B cell (primary cell): Measurements from ENCODE around the gene CCDC196. TPM values are rescaled to one million over a fixed set of nuclear protein-coding genes. Genes with fewer than 3 reads are reported as not detected.
A peak's percentile ranks its signal among the peaks of the same experiment; 100 is the strongest.

ENCODE experiments used
- ATAC-seq: fragments of 200-7000 bp; cut with Tn5 transposase; one replicate; pipeline ENCODE4 v1.10.0; 2021; ENCODE audit warnings: low read depth, mild to moderate bottlenecking, moderate number of reproducible peaks, moderate library complexity
- CTCF ChIA-PET: fragments of 350-600 bp; sonication (Branson Sonifier 250); formaldehyde crosslinking; loops from one replicate; lab custom pipeline; 2021; ENCODE audit warnings: antibody characterized with exemption, inconsistent platforms; lab: Charles Lee
- POLR2A ChIA-PET: fragments of 350-600 bp; sonication (Branson Sonifier 250); formaldehyde crosslinking; loops from one replicate; lab custom pipeline; 2021; ENCODE audit warnings: antibody characterized with exemption; lab: Charles Lee
- DNase-seq: peaks from one replicate; pipeline ENCODE4 v3.0.0; 2013
- H2AFZ ChIP-seq: 2 replicates; pipeline ENCODE4 v1.6.1; 2012; ENCODE audit warnings: mild to moderate bottlenecking, low read depth, low read length; ENCODE audit not compliant: insufficient read depth, poor library complexity, severe bottlenecking
- H3K27ac ChIP-seq, 2 donors: 1 replicate in 1 of 2; 2 replicates in 1 of 2; pipeline ENCODE4 v1.5.1; 2012 to 2013; ENCODE audit warnings: low read length in 2 of 2, mild to moderate bottlenecking in 2 of 2, moderate library complexity in 1 of 2
- H3K27me3 ChIP-seq, 4 experiments: fragments of 200-600 bp in 1 of 4; sonication (generic) in 1 of 4; replicated peaks in 1 of 4; 1 replicate in 2 of 4; 2 replicates in 2 of 4; pipeline versions ENCODE4 v1.6.1 to v1.7.0; 2013 to 2016; ENCODE audit warnings: low read length in 3 of 4, mild to moderate bottlenecking in 2 of 4, mixed read lengths in 1 of 4, moderate library complexity in 1 of 4; ENCODE audit not compliant: insufficient read depth in 4 of 4, control insufficient read depth in 3 of 4; ENCODE audit errors: control extremely low read depth in 1 of 4
- H3K36me3 ChIP-seq, 2 experiments: replicated peaks in 1 of 2; 1 replicate in 1 of 2; 2 replicates in 1 of 2; pipeline versions ENCODE4 v1.6.1 to v1.7.1; 2013; ENCODE audit warnings: low read length in 1 of 2; ENCODE audit not compliant: insufficient read depth in 2 of 2, control insufficient read depth in 1 of 2; ENCODE audit errors: control extremely low read depth in 1 of 2, extremely low read depth in 1 of 2
- H3K4me1 ChIP-seq, 2 donors: fragments of 200-600 bp in 1 of 2; sonication (generic) in 1 of 2; 1 replicate in 1 of 2; 2 replicates in 1 of 2; pipeline versions ENCODE4 v1.5.1 to v1.6.1; 2013 to 2017; ENCODE audit warnings: low read length in 2 of 2; ENCODE audit not compliant: control insufficient read depth in 2 of 2, insufficient read depth in 2 of 2
- H3K4me2 ChIP-seq: replicated peaks from 2 replicates; pipeline ENCODE3; 2012; ENCODE audit warnings: mild to moderate bottlenecking, low read depth, low read length; ENCODE audit not compliant: poor library complexity, severe bottlenecking
- H3K4me3 ChIP-seq, 5 experiments: fragments of 200-600 bp in 1 of 5; sonication (generic) in 1 of 5; 1 replicate in 3 of 5; 2 replicates in 2 of 5; pipeline versions ENCODE4 v1.5.1 to v1.7.0; 2011 to 2016; ENCODE audit warnings: low read length in 4 of 5, mild to moderate bottlenecking in 4 of 5, low read depth in 2 of 5, control low read depth in 1 of 5, moderate library complexity in 1 of 5; ENCODE audit not compliant: insufficient read depth in 1 of 5; ENCODE audit errors: control extremely low read depth in 1 of 5, extremely low read depth in 1 of 5
- H3K79me2 ChIP-seq: fragments of 200-600 bp; sonication (generic); one replicate; pipeline ENCODE4 v1.6.0; 2016; ENCODE audit warnings: low read length; ENCODE audit not compliant: control insufficient read depth, insufficient read depth
- H3K9ac ChIP-seq: fragments of 200-600 bp; sonication (generic); 2 replicates; pipeline ENCODE4 v1.6.1; 2017; ENCODE audit warnings: mild to moderate bottlenecking, low read length, moderate library complexity
- H3K9me3 ChIP-seq, 3 donors: one replicate each; pipeline versions ENCODE4 v1.6.1 to v1.7.1; 2013; ENCODE audit warnings: low read length in 2 of 3; ENCODE audit not compliant: control insufficient read depth in 2 of 3, insufficient read depth in 1 of 3; ENCODE audit errors: control extremely low read depth in 1 of 3
- H4K20me1 ChIP-seq: 2 replicates; pipeline ENCODE4 v1.6.0; 2012; ENCODE audit warnings: mild to moderate bottlenecking, low read length; ENCODE audit not compliant: insufficient read depth, control insufficient read depth, poor library complexity, severe bottlenecking
- H3K27ac Mint-ChIP-seq: one replicate; pipeline ENCODE4 v1.8.0; 2021; ENCODE audit warnings: mixed read lengths
- H3K27me3 Mint-ChIP-seq: one replicate; pipeline ENCODE4 v1.8.0; 2021; ENCODE audit warnings: mixed read lengths
- H3K4me1 Mint-ChIP-seq: one replicate; pipeline ENCODE4 v1.8.0; 2021; ENCODE audit warnings: mixed read lengths
- H3K4me3 Mint-ChIP-seq: one replicate; pipeline ENCODE4 v1.8.0; 2021; ENCODE audit warnings: mixed read lengths
- H3K9me3 Mint-ChIP-seq: one replicate; pipeline ENCODE4 v1.8.0; 2022; ENCODE audit warnings: mixed read lengths; ENCODE audit not compliant: insufficient read depth
- CTCF ChIP-seq: fragments of 200-600 bp; IDR thresholded peaks from one replicate; pipeline ENCODE4 v1.8.0; 2022; ENCODE audit warnings: antibody characterized with exemption, mild to moderate bottlenecking
- EZH2 ChIP-seq: IDR thresholded peaks from 2 replicates; pipeline ENCODE4 v1.6.1; 2012; ENCODE audit warnings: borderline replicate concordance, low read depth, mild to moderate bottlenecking, moderate library complexity, low read length; ENCODE audit not compliant: insufficient read depth, poor library complexity, severe bottlenecking
- WGBS: methylation state at CpG from one replicate; pipeline ENCODE4 v1.1.5; 2013; ENCODE audit warnings: missing lambda C conversion rate; ENCODE audit not compliant: insufficient coverage; 5-methylcytosine and 5-hydroxymethylcytosine counted together
- intact Hi-C: fragments of 100-400 bp; cut with micrococcal nuclease; formaldehyde crosslinking; loops from one replicate; pipeline ENCODE4 v1.10.0; 2022
- polyA plus RNA-seq: library from polyadenylated mRNA; depleted of rRNA; stranded (reverse); fragments of >200 nt; gene quantifications from 2 replicates; pipeline ENCODE4 v1.2.3, GENCODE V29; 2012
- total RNA-seq, 2 donors: library from RNA; stranded (reverse); fragments of 120-200 nt in 1 of 2; gene quantifications; 1 replicate in 1 of 2; 2 replicates in 1 of 2; pipeline versions ENCODE4 v1.2.3 to v1.2.4, GENCODE V29; 2013 to 2022

Gene CCDC196
- total and polyA plus RNA-seq, 2 donors (not counting 1 experiment from before 2014, with no cell fraction given): not detected

DNA sequence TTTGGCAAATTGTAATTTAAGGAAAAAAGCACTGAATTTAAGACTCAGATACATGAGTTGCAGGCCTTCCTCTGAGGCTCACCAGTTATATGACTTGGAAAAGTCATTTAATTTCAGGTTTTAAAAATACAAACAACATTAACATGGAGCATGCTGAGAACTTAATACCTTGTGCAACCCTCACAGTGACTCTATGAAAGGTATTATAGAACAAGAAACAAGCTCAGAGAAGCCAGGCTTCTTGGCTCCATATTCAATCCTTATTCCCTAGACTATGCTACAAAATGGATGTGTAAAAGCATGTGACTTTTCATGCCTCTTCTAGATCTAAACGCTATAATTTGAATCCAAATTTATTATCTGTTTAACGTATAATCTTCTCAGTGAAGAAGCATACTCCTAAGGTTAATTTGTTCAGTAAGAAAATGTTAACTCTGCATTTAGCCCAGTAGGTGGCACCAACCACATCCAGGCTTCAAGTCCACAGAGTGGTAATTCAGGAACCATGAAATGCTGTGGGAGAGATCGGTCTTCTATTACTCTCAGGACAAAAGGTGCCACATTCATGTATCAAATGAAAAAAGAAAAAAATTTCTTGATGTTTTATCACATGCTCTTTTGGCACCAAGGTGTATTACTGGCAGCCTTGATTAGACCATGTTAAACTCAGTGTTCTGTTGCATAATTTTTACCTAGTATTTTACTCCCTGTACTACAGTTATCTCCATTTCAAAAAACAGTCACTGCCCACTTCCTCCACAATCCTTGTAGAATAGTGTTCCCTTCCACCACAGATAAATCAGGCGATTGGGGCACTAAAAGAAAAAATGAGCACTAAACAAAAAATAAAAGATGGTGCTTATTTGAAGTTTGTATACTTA, 9.3 kb downstream of the CCDC196 start:
- Histone ChIP-seq H3K9ac (no peak overlapping the region), H3K79me2 (no peaks in the 10 kb centered on the region), H3K27ac (no peak overlapping the region), H3K4me2 (no peak overlapping the region), H3K36me3 (no peaks in the 10 kb centered on the region), H3K9me3 (no peaks in the 10 kb centered on the region), H2AFZ (no peak overlapping the region), H3K4me1 (peaks cover 3 to 8% of the 10 kb centered on the region in 2 donors), H3K4me3 (no peak overlapping the region), H3K27me3 (no peaks in the 10 kb centered on the region), H4K20me1 (no peaks in the 10 kb centered on the region)
- CTCF ChIA-PET: interaction anchor here (1.0 to 1.6 kb wide), 7 partner anchors 15 to 790 kb away, joined by 3 to 9 read pairs (median 3); no protein-coding TSS in a partner anchor
- peak; percentile 61 for ATAC-seq
- TF ChIP-seq CTCF (peak; percentile 80), EZH2 (no peak)
- Mint-ChIP-seq H3K4me3 (no peak overlapping the region), H3K27me3 (no peaks in the 10 kb centered on the region), H3K27ac (no peak overlapping the region), H3K4me1 (peaks cover 6% of the 10 kb centered on the region), H3K9me3 (no peaks in the 10 kb centered on the region)
- DNase-seq: peak; percentile 61
- WGBS: no CpG with 5 or more reads among the region's 4 CpGs
- intact Hi-C loops: loop anchor here (1.0 to 10.0 kb wide), 3 partner anchors 127 to 643 kb away; no protein-coding TSS in a partner anchor
- POLR2A ChIA-PET: no interaction called here
